Hypothalamus (tissue), 51 donors: ENCODE data around the gene MAP3K19.
"Not testable (repeated sequence)": the region's sequence is repeated elsewhere in the genome, so short reads cannot be mapped to it uniquely, and the experiment has no call there.

Source experiments
- DNase-seq, 51 donors: peaks; one replicate each; lab custom pipeline; 2025; lab: John Stamatoyannopoulos, UW

Gene MAP3K19

GRCh38 chr2:135052997-135053474 lies 5.8 kb upstream of the MAP3K19 start:
- DNase-seq, result peak in 1 of 51 donors; percentile 4

GRCh38 chr2:135052042-135052876 lies 5.0 kb upstream of the MAP3K19 start, which contains the start of gene RAB3GAP1:
Gene RAB3GAP1 (plus strand): TSS chr2:135052292. CDS start chr2:135052308, 16 bp downstream.
- peak in 49 of 51 donors; percentile 17 to 89 (median 57) for DNase-seq

GRCh38 chr2:135050684-135051083 lies 3.4 kb upstream of the MAP3K19 start:
- no peak for DNase-seq

GRCh38 chr2:135050132-135050531 lies 2.9 kb upstream of the MAP3K19 start:
- no peak for DNase-seq

GRCh38 chr2:135048122-135048521 lies 875 bp upstream of the MAP3K19 start:
- DNase-seq, result no peak

- DNase-seq, result no peak
Measured at GRCh38 chr2:135043345-135043744, 3.9 kb downstream of the MAP3K19 start.

GRCh38 chr2:135037831-135038230 lies 9.4 kb downstream of the MAP3K19 start:
- no peak for DNase-seq

- not testable (repeated sequence) for DNase-seq
Measured at GRCh38 chr2:135033216-135033615, 14.0 kb downstream of the MAP3K19 start.

GRCh38 chr2:135030826-135031225 lies 16.4 kb downstream of the MAP3K19 start:
- no peak for DNase-seq

GRCh38 chr2:135029481-135030134 lies 17.6 kb downstream of the MAP3K19 start:
- DNase-seq, result no peak

- DNase-seq, result no peak
Measured at GRCh38 chr2:135023886-135024485, 23.3 kb downstream of the MAP3K19 start.

- DNase-seq, result no peak
Measured at GRCh38 chr2:135022952-135023880, 24.0 kb downstream of the MAP3K19 start.

- DNase-seq, result no peak
Measured at GRCh38 chr2:135021618-135022017, 25.6 kb downstream of the MAP3K19 start.

GRCh38 chr2:135011633-135012032 lies 35.6 kb downstream of the MAP3K19 start:
- no peak for DNase-seq

- no peak for DNase-seq
Measured at GRCh38 chr2:135010200-135010942, 36.9 kb downstream of the MAP3K19 start.

- DNase-seq, result no peak
Measured at GRCh38 chr2:135009339-135009738, 37.9 kb downstream of the MAP3K19 start.

GRCh38 chr2:135005753-135006152 lies 41.5 kb downstream of the MAP3K19 start:
- no peak for DNase-seq

- DNase-seq, result peak in 49 of 51 donors; percentile 0 to 80 (median 45)
Measured at GRCh38 chr2:135004005-135004746, 43.1 kb downstream of the MAP3K19 start.

GRCh38 chr2:135002836-135003235 lies 44.4 kb downstream of the MAP3K19 start:
- no peak for DNase-seq
